Umbilical cord (tissue), 2 donors: ENCODE data around the gene PLSCR4. TPM values are rescaled to one million over a fixed set of nuclear protein-coding genes. Genes with fewer than 3 reads are reported as not detected.
"Not testable (repeated sequence)": the region's sequence is repeated elsewhere in the genome, so short reads cannot be mapped to it uniquely, and the experiment has no call there.

Experiments used
- DNase-seq: peaks from one replicate; pipeline ENCODE4 v3.0.0-alpha.2; 2015; ENCODE audit warnings: low spot score
- total RNA-seq: library from RNA; depleted of rRNA; stranded (reverse); fragments of >200 nt; gene quantifications from one replicate; pipeline ENCODE4 v1.2.3, GENCODE V29; 2014; ENCODE audit warnings: low replicate concordance; ENCODE audit not compliant: insufficient read depth

PLSCR4 gene
- 77.8 TPM for total RNA-seq

GRCh38 chr3:146250449-146251382, at the start of gene PLSCR4:
PLSCR4 (minus strand) TSS chr3:146251105; CDS start chr3:146222071, 29,034 bp downstream.
- DNase-seq: peak; percentile 89

- not testable (repeated sequence) for DNase-seq
These were observed 42.5 kb upstream of the PLSCR4 start for GRCh38 chr3:146293401-146293800.

GRCh38 chr3:146283781-146284445, 33.0 kb upstream of the PLSCR4 start:
- no peak for DNase-seq

GRCh38 chr3:146280864-146281263, 30.0 kb upstream of the PLSCR4 start:
- no peak for DNase-seq

GRCh38 chr3:146279951-146280350, 29.0 kb upstream of the PLSCR4 start:
- DNase-seq: no peak

- no peak for DNase-seq
These were observed 28.1 kb upstream of the PLSCR4 start for GRCh38 chr3:146279013-146279412.

- DNase-seq: peak; percentile 47
These were observed 27.2 kb upstream of the PLSCR4 start for GRCh38 chr3:146277953-146278631.

GRCh38 chr3:146275476-146275875, 24.6 kb upstream of the PLSCR4 start:
- no peak for DNase-seq

- DNase-seq: peak; percentile 71
These were observed 23.9 kb upstream of the PLSCR4 start for GRCh38 chr3:146274833-146275232.

- no peak for DNase-seq
These were observed 23.0 kb upstream of the PLSCR4 start for GRCh38 chr3:146273721-146274407.

GRCh38 chr3:146271180-146271579, 20.3 kb upstream of the PLSCR4 start:
- DNase-seq: no peak

GRCh38 chr3:146269271-146269670, 18.4 kb upstream of the PLSCR4 start:
- no peak for DNase-seq

- DNase-seq: no peak
These were observed 17.8 kb upstream of the PLSCR4 start for GRCh38 chr3:146268535-146269219.

GRCh38 chr3:146265720-146266119, 14.8 kb upstream of the PLSCR4 start:
- no peak for DNase-seq

- DNase-seq: no peak
These were observed 11.6 kb upstream of the PLSCR4 start for GRCh38 chr3:146262371-146263110.

GRCh38 chr3:146259880-146260589, 9.1 kb upstream of the PLSCR4 start:
- DNase-seq: no peak

GRCh38 chr3:146256851-146257486, 6.1 kb upstream of the PLSCR4 start:
- DNase-seq: peak; percentile 79

GRCh38 chr3:146252445-146252844, 1.5 kb upstream of the PLSCR4 start:
- not testable (repeated sequence) for DNase-seq

GRCh38 chr3:146249921-146250320, 984 bp downstream of the PLSCR4 start:
- DNase-seq: no peak
